Measurements from ENCODE around the gene RBSN. TPM values are rescaled to one million over a fixed set of nuclear protein-coding genes. Genes with fewer than 3 reads are reported as not detected.

The RBSN gene
- total RNA-seq, 4 donors from 2014 or later: 25.8 to 48.4 (median 30.8) TPM

- H3K4me1 ChIP-seq: peaks cover 5% of the 10 kb centered on the region
- 80% methylated on average over 3 of the region's 3 CpGs for WGBS
- no peak overlapping the region for H3K27ac ChIP-seq
- TF ChIP-seq CTCF (IDR thresholded peaks at IDR 0.05): no peak
- no peak for TF ChIP-seq POLR2A (IDR thresholded peaks at IDR 0.05)
- no peak for TF ChIP-seq POLR2AphosphoS5 (IDR thresholded peaks at IDR 0.05)
- TF ChIP-seq EP300 (IDR thresholded peaks at IDR 0.05): no peak
- no peaks in the 10 kb centered on the region for H3K27me3 ChIP-seq
- no peak overlapping the region for H3K4me3 ChIP-seq
- peaks cover 96% of the 10 kb centered on the region for H3K36me3 ChIP-seq
- DNase-seq (ENCODE audit: low spot score in 2 of 2): no peak
- H3K9me3 ChIP-seq: no peaks in the 10 kb centered on the region
Observed at GRCh38 chr3:15042936-15043335, 56.0 kb downstream of the RBSN start.

- Histone ChIP-seq H3K27ac (no peak overlapping the region), H3K9me3 (no peaks in the 10 kb centered on the region), H3K36me3 (peaks cover 95% of the 10 kb centered on the region), H3K4me3 (no peak overlapping the region), H3K4me1 (peaks cover 5% of the 10 kb centered on the region), H3K27me3 (no peaks in the 10 kb centered on the region)
- DNase-seq (ENCODE audit: low spot score in 2 of 2): no peak
- WGBS: 70% methylated on average over 3 of the region's 3 CpGs
- TF ChIP-seq CTCF (IDR thresholded peaks at IDR 0.05): no peak
Observed at GRCh38 chr3:15041950-15042349, 57.0 kb downstream of the RBSN start.

- Histone ChIP-seq H3K36me3 (peaks cover 95% of the 10 kb centered on the region), H3K4me3 (no peak overlapping the region), H3K27ac (no peak overlapping the region), H3K9me3 (no peaks in the 10 kb centered on the region), H3K27me3 (no peaks in the 10 kb centered on the region), H3K4me1 (peaks cover 5% of the 10 kb centered on the region)
- DNase-seq (ENCODE audit: low spot score in 2 of 2): no peak
- WGBS: 81% methylated on average over 3 of the region's 3 CpGs
- TF ChIP-seq EP300 (IDR thresholded peaks at IDR 0.05) (no peak), CTCF (IDR thresholded peaks at IDR 0.05) (no peak), POLR2AphosphoS5 (IDR thresholded peaks at IDR 0.05) (no peak), POLR2A (IDR thresholded peaks at IDR 0.05) (no peak)
Observed at GRCh38 chr3:15040844-15041243, 58.1 kb downstream of the RBSN start.

GRCh38 chr3:15038306-15038705 lies 60.6 kb downstream of the RBSN start:
- no peaks in the 10 kb centered on the region for H3K9me3 ChIP-seq
- no peaks in the 10 kb centered on the region for H3K4me1 ChIP-seq
- no peak overlapping the region for H3K4me3 ChIP-seq
- H3K27me3 ChIP-seq: no peaks in the 10 kb centered on the region
- no peak overlapping the region for H3K27ac ChIP-seq
- H3K36me3 ChIP-seq: peaks cover 95% of the 10 kb centered on the region
- 88% methylated on average over 6 of the region's 6 CpGs for WGBS
- TF ChIP-seq POLR2A (IDR thresholded peaks at IDR 0.05): no peak
- no peak for TF ChIP-seq POLR2AphosphoS5 (IDR thresholded peaks at IDR 0.05)
- TF ChIP-seq CTCF (IDR thresholded peaks at IDR 0.05): no peak
- no peak for TF ChIP-seq EP300 (IDR thresholded peaks at IDR 0.05)
- DNase-seq (ENCODE audit: low spot score in 2 of 2): no peak

GRCh38 chr3:15033103-15033502 lies 65.8 kb downstream of the RBSN start:
- TF ChIP-seq CTCF (IDR thresholded peaks at IDR 0.05) (no peak), POLR2AphosphoS5 (IDR thresholded peaks at IDR 0.05) (no peak), POLR2A (IDR thresholded peaks at IDR 0.05) (no peak), EP300 (IDR thresholded peaks at IDR 0.05) (no peak)
- no peak for DNase-seq (ENCODE audit: low spot score in 2 of 2)
- 87% methylated on average over 3 of the region's 3 CpGs for WGBS
- Histone ChIP-seq H3K27me3 (no peaks in the 10 kb centered on the region), H3K27ac (no peak overlapping the region), H3K4me3 (no peak overlapping the region), H3K9me3 (no peaks in the 10 kb centered on the region), H3K36me3 (peaks cover 98% of the 10 kb centered on the region), H3K4me1 (no peaks in the 10 kb centered on the region)

Measured in suprapubic skin (tissue), 4 donors.